Uterus (tissue), 4 donors: Measurements from ENCODE around the gene KRT73. TPM values are rescaled to one million over a fixed set of nuclear protein-coding genes. Genes with fewer than 3 reads are reported as not detected.

Experiments used
- DNase-seq, 2 donors: peaks; one replicate each; pipeline ENCODE4 v3.0.0-alpha.2; 2019 to 2020
- H3K27ac ChIP-seq, 2 donors: fragments of 200-600 bp; sonication (generic); 1 replicate in 1 of 2; 2 replicates in 1 of 2; pipeline ENCODE4 v1.5.1; 2016 to 2018
- H3K27me3 ChIP-seq, 2 donors: fragments of 200-600 bp; sonication (generic); one replicate each; pipeline ENCODE4 v1.5.1; 2018 to 2019; ENCODE audit warnings: control low read depth in 1 of 2
- H3K36me3 ChIP-seq, 2 donors: fragments of 200-600 bp; sonication (generic); one replicate each; pipeline ENCODE4 v1.5.1; 2019; ENCODE audit warnings: control low read depth in 1 of 2
- H3K4me1 ChIP-seq, 2 donors: fragments of 200-600 bp; sonication (generic); one replicate each; pipeline ENCODE4 v1.5.1; 2018 to 2019; ENCODE audit warnings: control low read depth in 1 of 2
- H3K4me3 ChIP-seq, 2 donors: fragments of 200-600 bp; sonication (generic); 1 replicate in 1 of 2; 2 replicates in 1 of 2; pipeline ENCODE4 v1.5.1; 2018 to 2019; ENCODE audit warnings: mild to moderate bottlenecking in 1 of 2
- H3K9me3 ChIP-seq, 2 donors: fragments of 200-600 bp; sonication (generic); one replicate each; pipeline ENCODE4 v1.5.1; 2019; ENCODE audit warnings: control low read depth in 1 of 2
- CTCF ChIP-seq, 4 experiments: fragments of 200-600 bp in 2 of 4; fragments of 450-650 bp in 2 of 4; sonication (generic) in 2 of 4; IDR thresholded peaks; one replicate each; pipeline ENCODE4 v1.5.1; 2016 to 2019; ENCODE audit warnings: antibody characterized with exemption in 4 of 4, mild to moderate bottlenecking in 2 of 4, moderate library complexity in 1 of 4
- POLR2A ChIP-seq, 2 donors: fragments of 450-650 bp; IDR thresholded peaks; one replicate each; pipeline ENCODE4 v1.6.1; 2016; ENCODE audit warnings: antibody characterized with exemption in 2 of 2, mild to moderate bottlenecking in 1 of 2, moderate library complexity in 1 of 2
- intact Hi-C: fragments of 100-400 bp; cut with DNase I; formaldehyde crosslinking; loops from one replicate; pipeline ENCODE4 v1.15.1; 2023; ENCODE audit warnings: low total_unique reads
- total RNA-seq, 4 donors: library from RNA; depleted of rRNA in 3 of 4; stranded (reverse); fragments of >200 nt in 3 of 4; gene quantifications; one replicate each; pipeline versions ENCODE4 v1.1.0 to v1.2.4, GENCODE V29; 2014 to 2023
- donor health status: DM: yes; HTN: yes; CAD: no.

KRT73 gene
- total RNA-seq, 4 donors from 2014 or later: not detected

GRCh38 chr12:52604859-52605258, 13.5 kb downstream of the KRT73 start:
- Histone ChIP-seq H3K9me3 (no peaks in the 10 kb centered on the region), H3K27ac (no peak overlapping the region), H3K4me3 (no peak overlapping the region), H3K36me3 (no peaks in the 10 kb centered on the region), H3K4me1 (no peaks in the 10 kb centered on the region), H3K27me3 (peaks cover 0 to 8% of the 10 kb centered on the region in 2 donors)
- TF ChIP-seq CTCF (IDR thresholded peaks at IDR 0.05) (no peak), POLR2A (IDR thresholded peaks at IDR 0.05) (no peak)
- no peak for DNase-seq
- intact Hi-C loops: no loop called here

- Histone ChIP-seq H3K36me3 (no peaks in the 10 kb centered on the region), H3K4me3 (no peak overlapping the region), H3K9me3 (no peaks in the 10 kb centered on the region), H3K27me3 (peaks cover 0 to 9% of the 10 kb centered on the region in 2 donors), H3K4me1 (no peaks in the 10 kb centered on the region), H3K27ac (no peak overlapping the region)
- TF ChIP-seq CTCF (IDR thresholded peaks at IDR 0.05) (no peak), POLR2A (IDR thresholded peaks at IDR 0.05) (no peak)
- intact Hi-C loops: no loop called here
- DNase-seq: no peak
These were observed 15.0 kb downstream of the KRT73 start for GRCh38 chr12:52603314-52603713.

- intact Hi-C loops: no loop called here
- no peak overlapping the region for H3K4me3 ChIP-seq
- no peaks in the 10 kb centered on the region for H3K36me3 ChIP-seq
- no peak overlapping the region for H3K27ac ChIP-seq
- H3K27me3 ChIP-seq: peaks cover 0 to 9% of the 10 kb centered on the region in 2 donors
- no peak for TF ChIP-seq POLR2A (IDR thresholded peaks at IDR 0.05)
- no peak for TF ChIP-seq CTCF (IDR thresholded peaks at IDR 0.05)
- DNase-seq: no peak
- H3K4me1 ChIP-seq: no peaks in the 10 kb centered on the region
- H3K9me3 ChIP-seq: no peaks in the 10 kb centered on the region
These were observed 15.8 kb downstream of the KRT73 start for GRCh38 chr12:52602552-52602951.

GRCh38 chr12:52601671-52602070, 16.7 kb downstream of the KRT73 start:
- intact Hi-C loops: no loop called here
- no peak for DNase-seq
- Histone ChIP-seq H3K4me3 (no peak overlapping the region), H3K36me3 (no peaks in the 10 kb centered on the region), H3K27me3 (peaks cover 0 to 9% of the 10 kb centered on the region in 2 donors), H3K27ac (no peak overlapping the region), H3K4me1 (no peaks in the 10 kb centered on the region), H3K9me3 (no peaks in the 10 kb centered on the region)
- TF ChIP-seq POLR2A (IDR thresholded peaks at IDR 0.05): no peak
- TF ChIP-seq CTCF (IDR thresholded peaks at IDR 0.05): no peak

- H3K36me3 ChIP-seq: no peaks in the 10 kb centered on the region
- intact Hi-C loops: no loop called here
- no peaks in the 10 kb centered on the region for H3K4me1 ChIP-seq
- no peaks in the 10 kb centered on the region for H3K9me3 ChIP-seq
- H3K27ac ChIP-seq: no peak within 1 kb of the TSS
- H3K27me3 ChIP-seq: peaks cover 0 to 9% of the 10 kb centered on the region in 2 donors
- TF ChIP-seq POLR2A (IDR thresholded peaks at IDR 0.05) (no peak), CTCF (IDR thresholded peaks at IDR 0.05) (no peak)
- no peak for DNase-seq
- no peak within 1 kb of the TSS for H3K4me3 ChIP-seq
These were observed 17.3 kb downstream of the KRT73 start, which contains the start of gene KRT72 for GRCh38 chr12:52600941-52601481. Gene KRT72, minus strand, starts transcription at chr12:52601463. Its CDS starts 11 bp downstream, at chr12:52601452.
